Measurements from ENCODE around the gene RBP2.

GRCh38 chr3:139473155-139473771, 3.1 kb downstream of the RBP2 start:
- TF ChIP-seq CTCF (IDR thresholded peaks at IDR 0.05), result no peak
- TF ChIP-seq POLR2A (IDR thresholded peaks at IDR 0.05), result no peak
